GM04504 (cell line): ENCODE measurements around the gene PPP2R5A.
"Not testable (repeated sequence)": the region's sequence is repeated elsewhere in the genome, so short reads cannot be mapped to it uniquely, and the experiment has no call there.

Source experiments
- DNase-seq: peaks from one replicate; pipeline ENCODE4 v3.0.0-alpha.2; 2012; ENCODE audit warnings: low read depth

PPP2R5A gene

GRCh38 chr1:212267460-212267859, 17.8 kb upstream of the PPP2R5A start:
- DNase-seq, result no peak

- DNase-seq, result no peak
These were observed 15.9 kb upstream of the PPP2R5A start for GRCh38 chr1:212269306-212269705.

- DNase-seq, result no peak
These were observed 14.6 kb upstream of the PPP2R5A start for GRCh38 chr1:212270564-212270963.

- no peak for DNase-seq
These were observed 14.0 kb upstream of the PPP2R5A start for GRCh38 chr1:212271234-212271633.

- DNase-seq, result no peak
These were observed 13.3 kb upstream of the PPP2R5A start for GRCh38 chr1:212271823-212272485.

- no peak for DNase-seq
These were observed 3.6 kb upstream of the PPP2R5A start for GRCh38 chr1:212281590-212281989.

- no peak for DNase-seq
These were observed 1.5 kb upstream of the PPP2R5A start for GRCh38 chr1:212283741-212284140.

GRCh38 chr1:212284332-212284743, 872 bp upstream of the PPP2R5A start:
- no peak for DNase-seq

GRCh38 chr1:212285685-212286555, 710 bp downstream of the PPP2R5A start:
- no peak for DNase-seq

- no peak for DNase-seq
These were observed 1.4 kb downstream of the PPP2R5A start for GRCh38 chr1:212286556-212287131.

- no peak for DNase-seq
These were observed 2.2 kb downstream of the PPP2R5A start for GRCh38 chr1:212287261-212287895.

GRCh38 chr1:212287995-212288394, 2.8 kb downstream of the PPP2R5A start:
- not testable (repeated sequence) for DNase-seq

- no peak for DNase-seq
These were observed 3.4 kb downstream of the PPP2R5A start for GRCh38 chr1:212288615-212289014.

- DNase-seq, result no peak
These were observed 4.3 kb downstream of the PPP2R5A start for GRCh38 chr1:212289262-212290077.

- no peak for DNase-seq
These were observed 5.4 kb downstream of the PPP2R5A start for GRCh38 chr1:212290608-212291007.

GRCh38 chr1:212291505-212292134, 6.4 kb downstream of the PPP2R5A start:
- no peak for DNase-seq

GRCh38 chr1:212292250-212293105, 7.3 kb downstream of the PPP2R5A start:
- DNase-seq, result no peak

- no peak for DNase-seq
These were observed 8.4 kb downstream of the PPP2R5A start for GRCh38 chr1:212293579-212293978.

GRCh38 chr1:212294983-212295382, 9.8 kb downstream of the PPP2R5A start:
- DNase-seq, result no peak

- no peak for DNase-seq
These were observed 10.4 kb downstream of the PPP2R5A start for GRCh38 chr1:212295579-212295978.
